IPS-15b (cell line): ENCODE results near the gene PLA2G4C.
"Not testable (repeated sequence)": the region's sequence is repeated elsewhere in the genome, so short reads cannot be mapped to it uniquely, and the experiment has no call there.

Experiments used
- H3K27me3 ChIP-seq: one replicate; pipeline ENCODE4 v1.6.1; 2013; ENCODE audit warnings: low read length; ENCODE audit not compliant: control insufficient read depth, insufficient read depth
- H3K36me3 ChIP-seq: one replicate; pipeline ENCODE4 v1.6.1; 2013; ENCODE audit warnings: low read length; ENCODE audit not compliant: control insufficient read depth, insufficient read depth
- H3K4me1 ChIP-seq: one replicate; pipeline ENCODE4 v1.6.1; 2013; ENCODE audit warnings: mild to moderate bottlenecking, low read length; ENCODE audit not compliant: control insufficient read depth, insufficient read depth
- H3K4me3 ChIP-seq: one replicate; pipeline ENCODE4 v1.5.1; 2013; ENCODE audit warnings: low read depth, low read length
- H3K9ac ChIP-seq: one replicate; pipeline ENCODE4 v1.6.1; 2013; ENCODE audit warnings: low read depth, mild to moderate bottlenecking, low read length
- H3K9me3 ChIP-seq: one replicate; pipeline ENCODE4 v1.6.1; 2013; ENCODE audit warnings: mild to moderate bottlenecking, low read length; ENCODE audit not compliant: control insufficient read depth, insufficient read depth

The PLA2G4C gene

DNA sequence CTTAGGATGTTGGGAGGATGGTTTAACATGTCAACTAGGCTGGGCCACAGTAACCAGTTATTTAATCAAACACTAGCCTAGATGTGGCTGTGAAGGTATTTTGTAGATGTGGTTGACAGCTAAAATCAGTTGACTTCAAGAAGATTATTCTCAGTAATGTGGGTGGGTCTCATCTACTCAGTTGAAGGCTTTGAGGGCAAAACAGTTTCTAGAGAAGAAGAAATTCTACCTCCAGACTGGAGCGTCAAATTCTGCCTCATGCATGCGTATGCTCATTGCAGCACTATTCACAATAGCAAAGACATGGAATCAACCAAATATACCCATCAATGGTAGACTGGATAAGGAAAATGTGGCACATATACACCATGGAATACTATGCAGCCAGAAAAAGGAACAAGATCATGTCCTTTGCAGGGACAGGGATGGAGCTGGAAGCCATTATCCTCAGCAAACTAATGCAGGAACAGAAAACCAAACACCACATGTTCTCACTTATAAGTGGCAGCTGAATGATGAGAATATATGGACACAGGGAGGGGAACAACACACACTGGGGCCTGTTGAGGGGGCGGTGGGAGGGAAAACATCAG, 40.3 kb downstream of the PLA2G4C start:
- H3K36me3 ChIP-seq, H3K27me3 ChIP-seq, H3K9ac ChIP-seq, H3K9me3 ChIP-seq, H3K4me3 ChIP-seq, H3K4me1 ChIP-seq: not testable (repeated sequence)

- H3K4me3 ChIP-seq = no peak overlapping the region
- no peak overlapping the region for H3K9ac ChIP-seq
- no peaks in the 10 kb centered on the region for H3K27me3 ChIP-seq
- H3K4me1 ChIP-seq = peaks cover 2% of the 10 kb centered on the region
- no peaks in the 10 kb centered on the region for H3K9me3 ChIP-seq
- no peaks in the 10 kb centered on the region for H3K36me3 ChIP-seq
These were observed 41.2 kb downstream of the PLA2G4C start for GRCh38 chr19:48069435-48069834.

- no peak overlapping the region for H3K9ac ChIP-seq
- no peaks in the 10 kb centered on the region for H3K27me3 ChIP-seq
- peaks cover 4% of the 10 kb centered on the region for H3K4me1 ChIP-seq
These were observed 46.1 kb downstream of the PLA2G4C start for GRCh38 chr19:48064509-48064908.

GRCh38 chr19:48061401-48062344, 48.9 kb downstream of the PLA2G4C start:
- Histone ChIP-seq H3K9me3 (no peaks in the 10 kb centered on the region), H3K36me3 (no peaks in the 10 kb centered on the region), H3K9ac (no peak overlapping the region), H3K27me3 (no peaks in the 10 kb centered on the region), H3K4me1 (peaks cover 2% of the 10 kb centered on the region), H3K4me3 (peak overlapping the region; percentile 30)

More at GRCh38 chr19:48064509-48064908, 46.1 kb downstream of the PLA2G4C start:
- Histone ChIP-seq H3K4me3 (no peak overlapping the region), H3K9me3 (no peaks in the 10 kb centered on the region), H3K36me3 (no peaks in the 10 kb centered on the region)

DNA sequence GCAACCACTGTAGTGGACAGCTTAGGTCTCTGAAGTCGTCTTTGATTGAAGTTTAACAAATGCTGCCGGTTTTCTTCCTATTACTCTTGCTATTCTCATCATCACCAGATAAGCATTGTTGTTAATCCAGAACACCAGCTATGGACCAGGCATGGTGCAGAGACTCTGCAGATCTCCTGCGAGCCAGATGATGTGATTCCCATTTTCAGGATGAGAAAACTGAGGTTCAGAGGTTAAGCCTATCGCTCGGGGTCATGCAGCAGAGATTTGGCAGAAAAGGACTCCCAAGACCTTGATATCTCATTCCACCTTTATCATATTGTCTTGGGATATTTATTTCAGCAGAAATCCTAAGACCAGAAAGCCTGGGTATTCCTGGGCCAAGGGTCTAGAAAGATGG, 50.2 kb downstream of the PLA2G4C start:
- H3K27me3 ChIP-seq = no peaks in the 10 kb centered on the region
- no peak overlapping the region for H3K9ac ChIP-seq
- H3K4me1 ChIP-seq = peaks cover 2% of the 10 kb centered on the region
- no peaks in the 10 kb centered on the region for H3K36me3 ChIP-seq
- H3K4me3 ChIP-seq = no peak overlapping the region
- H3K9me3 ChIP-seq = no peaks in the 10 kb centered on the region

GRCh38 chr19:48059331-48059730, 51.3 kb downstream of the PLA2G4C start:
- Histone ChIP-seq H3K27me3 (no peaks in the 10 kb centered on the region), H3K9ac (no peak overlapping the region), H3K4me1 (peaks cover 2% of the 10 kb centered on the region), H3K9me3 (no peaks in the 10 kb centered on the region), H3K4me3 (no peak overlapping the region), H3K36me3 (no peaks in the 10 kb centered on the region)

GRCh38 chr19:48053856-48054255, 56.8 kb downstream of the PLA2G4C start:
- Histone ChIP-seq H3K4me1 (no peaks in the 10 kb centered on the region), H3K27me3 (no peaks in the 10 kb centered on the region), H3K4me3 (no peak overlapping the region), H3K36me3 (no peaks in the 10 kb centered on the region), H3K9me3 (no peaks in the 10 kb centered on the region), H3K9ac (no peak overlapping the region)

DNA sequence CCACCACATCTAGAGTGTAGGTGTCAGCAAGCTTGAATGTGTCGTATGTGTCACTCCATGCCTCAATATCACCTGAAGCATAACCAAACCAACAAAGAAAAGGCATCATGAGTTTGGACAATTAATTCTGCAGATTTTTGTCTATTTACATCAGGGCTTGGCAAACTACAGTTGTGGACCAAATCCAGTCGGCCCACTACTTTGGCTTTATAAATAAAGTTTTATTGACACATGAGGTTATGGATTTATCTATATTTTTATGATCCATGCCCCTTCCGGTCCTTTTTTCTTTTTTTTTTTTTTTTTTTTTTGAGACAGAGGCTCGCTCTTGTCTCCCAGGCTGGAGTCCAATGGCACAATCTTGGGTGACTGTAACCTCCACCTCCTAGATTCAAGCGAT, 57.5 kb downstream of the PLA2G4C start:
- Histone ChIP-seq H3K27me3 (no peaks in the 10 kb centered on the region), H3K4me1 (no peaks in the 10 kb centered on the region), H3K9ac (no peak overlapping the region), H3K4me3 (no peak overlapping the region), H3K36me3 (no peaks in the 10 kb centered on the region), H3K9me3 (no peaks in the 10 kb centered on the region)

DNA sequence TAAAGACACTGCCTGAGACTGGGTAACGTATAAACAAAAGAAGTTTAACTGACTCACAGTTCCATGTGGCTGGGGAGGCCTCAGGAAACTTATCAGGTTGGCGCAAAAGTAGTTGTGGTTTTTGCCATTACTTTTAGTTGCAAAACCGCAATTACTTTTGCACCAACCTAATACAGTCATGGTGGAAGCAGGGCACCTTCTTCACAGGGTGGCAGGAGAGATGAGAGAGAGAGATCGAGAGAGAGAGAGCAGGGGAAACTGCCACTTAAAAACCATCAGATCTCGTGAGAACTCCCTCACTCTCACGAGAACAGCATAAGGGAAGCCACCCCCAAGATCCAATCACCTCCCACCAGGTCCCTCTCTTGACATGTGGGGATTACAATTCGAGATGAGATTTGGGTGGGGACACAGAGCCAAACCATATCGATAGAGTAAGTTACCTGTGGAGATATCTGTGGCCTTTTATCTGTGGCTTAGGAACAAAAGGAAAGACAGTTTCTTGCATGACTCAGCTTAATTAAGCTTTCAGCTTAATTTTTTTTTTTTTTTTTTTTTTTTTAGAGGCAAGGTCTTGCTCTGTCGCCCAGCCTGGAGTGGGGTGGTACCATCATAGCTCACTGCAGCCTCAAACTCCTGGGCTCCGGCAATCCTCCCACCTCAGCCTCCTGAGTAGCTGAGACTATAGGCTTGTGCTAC, 59.1 kb downstream of the PLA2G4C start:
- Histone ChIP-seq H3K4me1 (no peaks in the 10 kb centered on the region), H3K9ac (no peak overlapping the region), H3K9me3 (no peaks in the 10 kb centered on the region), H3K36me3 (no peaks in the 10 kb centered on the region), H3K4me3 (no peak overlapping the region), H3K27me3 (no peaks in the 10 kb centered on the region)

DNA sequence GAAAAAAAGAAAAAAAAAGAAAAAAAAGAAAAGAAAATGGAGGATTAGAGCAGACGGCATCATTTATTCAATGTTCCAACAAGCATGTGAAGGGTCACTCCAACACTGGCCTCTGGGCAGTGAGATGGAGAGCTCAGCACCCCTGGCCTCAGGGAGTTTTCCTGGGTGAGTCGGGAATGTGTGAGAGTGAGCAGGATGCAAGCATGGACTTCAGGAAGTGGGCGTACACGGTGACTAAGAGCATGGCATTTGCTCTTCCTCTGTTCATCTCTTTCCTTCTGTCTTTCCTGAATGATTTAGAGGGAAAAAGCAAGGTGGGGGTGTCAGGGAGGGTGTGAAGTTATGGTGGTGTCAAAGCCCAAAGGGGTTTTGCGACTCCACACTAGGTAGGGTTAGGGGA, 66.1 kb downstream of the PLA2G4C start:
- Histone ChIP-seq H3K4me3 (no peak overlapping the region), H3K4me1 (no peaks in the 10 kb centered on the region), H3K36me3 (no peaks in the 10 kb centered on the region), H3K9me3 (no peaks in the 10 kb centered on the region), H3K27me3 (no peaks in the 10 kb centered on the region), H3K9ac (no peak overlapping the region)

GRCh38 chr19:48043675-48044258, 66.8 kb downstream of the PLA2G4C start, which contains the start of gene CABP5:
TSS of gene CABP5 (minus strand) at chr19:48044079. CDS start at chr19:48043922, 157 bp downstream.
- no peaks in the 10 kb centered on the region for H3K36me3 ChIP-seq
- no peaks in the 10 kb centered on the region for H3K4me1 ChIP-seq
- H3K9ac ChIP-seq = no peak within 1 kb of the TSS
- no peaks in the 10 kb centered on the region for H3K9me3 ChIP-seq
- H3K27me3 ChIP-seq = no peaks in the 10 kb centered on the region
- no peak within 1 kb of the TSS for H3K4me3 ChIP-seq
